ENCODE data around the gene ABHD6.

DNA sequence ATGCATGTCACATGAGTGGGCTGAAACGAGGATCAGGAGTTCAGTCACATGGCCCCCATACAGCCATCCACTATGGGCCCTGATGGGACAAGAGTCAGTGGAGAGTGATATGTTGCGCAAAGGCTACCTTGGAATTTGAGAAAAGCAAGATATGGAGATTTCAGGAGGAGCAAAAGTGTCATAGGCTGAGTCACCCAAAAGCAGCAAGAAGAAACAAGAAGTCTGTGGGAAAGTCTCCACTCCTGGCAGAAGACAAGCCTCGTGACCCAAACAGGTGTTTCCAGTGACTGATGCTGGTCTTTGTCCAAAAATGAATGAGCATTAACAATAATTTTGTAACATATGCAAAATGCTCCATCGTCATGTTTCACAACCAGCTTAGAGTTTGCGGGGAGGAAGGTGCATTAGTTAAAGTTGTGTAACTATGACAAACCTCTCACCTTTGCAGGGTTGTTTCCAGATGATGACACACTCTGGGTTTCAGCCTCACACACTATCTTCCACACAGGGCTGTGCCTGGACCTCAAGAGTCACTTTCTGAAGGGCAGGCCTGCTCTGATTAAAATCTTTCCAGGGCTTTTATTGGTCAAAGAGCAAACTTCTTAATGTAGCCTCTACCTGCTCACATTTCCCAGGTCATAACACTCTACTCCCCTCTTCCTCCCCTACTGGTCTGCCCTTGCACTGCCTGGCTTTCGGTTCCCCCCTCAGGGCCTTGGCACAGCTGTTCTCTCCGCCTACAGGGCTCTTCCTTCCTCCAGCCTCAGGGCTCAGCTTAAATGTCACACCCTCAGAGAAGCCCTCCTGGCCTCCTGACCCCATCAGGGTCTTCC, 22.9 kb upstream of the ABHD6 start:
- peak; percentile 56 for TF ChIP-seq CTCF (IDR thresholded peaks at IDR 0.05; ENCODE audit: low read depth, low read length, poor library complexity, severe bottlenecking)
- no peak for TF ChIP-seq EZH2phosphoT487 (IDR thresholded peaks at IDR 0.05; ENCODE audit: borderline replicate concordance, low read length)

Measured in DOHH2 (cell line).